Measurements from ENCODE around the gene GALNTL6. TPM values are rescaled to one million over a fixed set of nuclear protein-coding genes. Genes with fewer than 3 reads are reported as not detected.

Gene GALNTL6
- total and polyA plus RNA-seq, 2 experiments from 2014 or later = 0.38 to 0.40 TPM

DNA sequence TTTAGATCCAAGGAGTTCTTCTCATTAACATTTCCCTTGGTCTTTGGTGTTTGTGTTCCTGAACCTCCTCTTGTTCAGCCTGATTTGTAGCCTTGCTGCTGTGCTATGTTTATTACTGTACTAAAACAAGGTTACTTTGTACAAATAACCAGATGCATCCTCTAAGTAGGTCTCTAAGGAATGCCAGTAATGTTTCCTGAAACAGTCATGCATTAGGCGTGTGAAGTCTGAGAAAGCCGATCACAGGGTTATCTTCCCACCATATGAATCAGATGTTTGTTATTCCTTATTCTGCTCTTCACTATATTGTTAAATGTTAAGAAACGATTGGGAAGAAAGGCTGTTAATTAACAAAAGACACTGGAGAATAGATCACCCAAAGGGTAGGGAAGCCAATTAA, 66.9 kb downstream of the GALNTL6 start (continued):
- TF ChIP-seq, protein P1, sequence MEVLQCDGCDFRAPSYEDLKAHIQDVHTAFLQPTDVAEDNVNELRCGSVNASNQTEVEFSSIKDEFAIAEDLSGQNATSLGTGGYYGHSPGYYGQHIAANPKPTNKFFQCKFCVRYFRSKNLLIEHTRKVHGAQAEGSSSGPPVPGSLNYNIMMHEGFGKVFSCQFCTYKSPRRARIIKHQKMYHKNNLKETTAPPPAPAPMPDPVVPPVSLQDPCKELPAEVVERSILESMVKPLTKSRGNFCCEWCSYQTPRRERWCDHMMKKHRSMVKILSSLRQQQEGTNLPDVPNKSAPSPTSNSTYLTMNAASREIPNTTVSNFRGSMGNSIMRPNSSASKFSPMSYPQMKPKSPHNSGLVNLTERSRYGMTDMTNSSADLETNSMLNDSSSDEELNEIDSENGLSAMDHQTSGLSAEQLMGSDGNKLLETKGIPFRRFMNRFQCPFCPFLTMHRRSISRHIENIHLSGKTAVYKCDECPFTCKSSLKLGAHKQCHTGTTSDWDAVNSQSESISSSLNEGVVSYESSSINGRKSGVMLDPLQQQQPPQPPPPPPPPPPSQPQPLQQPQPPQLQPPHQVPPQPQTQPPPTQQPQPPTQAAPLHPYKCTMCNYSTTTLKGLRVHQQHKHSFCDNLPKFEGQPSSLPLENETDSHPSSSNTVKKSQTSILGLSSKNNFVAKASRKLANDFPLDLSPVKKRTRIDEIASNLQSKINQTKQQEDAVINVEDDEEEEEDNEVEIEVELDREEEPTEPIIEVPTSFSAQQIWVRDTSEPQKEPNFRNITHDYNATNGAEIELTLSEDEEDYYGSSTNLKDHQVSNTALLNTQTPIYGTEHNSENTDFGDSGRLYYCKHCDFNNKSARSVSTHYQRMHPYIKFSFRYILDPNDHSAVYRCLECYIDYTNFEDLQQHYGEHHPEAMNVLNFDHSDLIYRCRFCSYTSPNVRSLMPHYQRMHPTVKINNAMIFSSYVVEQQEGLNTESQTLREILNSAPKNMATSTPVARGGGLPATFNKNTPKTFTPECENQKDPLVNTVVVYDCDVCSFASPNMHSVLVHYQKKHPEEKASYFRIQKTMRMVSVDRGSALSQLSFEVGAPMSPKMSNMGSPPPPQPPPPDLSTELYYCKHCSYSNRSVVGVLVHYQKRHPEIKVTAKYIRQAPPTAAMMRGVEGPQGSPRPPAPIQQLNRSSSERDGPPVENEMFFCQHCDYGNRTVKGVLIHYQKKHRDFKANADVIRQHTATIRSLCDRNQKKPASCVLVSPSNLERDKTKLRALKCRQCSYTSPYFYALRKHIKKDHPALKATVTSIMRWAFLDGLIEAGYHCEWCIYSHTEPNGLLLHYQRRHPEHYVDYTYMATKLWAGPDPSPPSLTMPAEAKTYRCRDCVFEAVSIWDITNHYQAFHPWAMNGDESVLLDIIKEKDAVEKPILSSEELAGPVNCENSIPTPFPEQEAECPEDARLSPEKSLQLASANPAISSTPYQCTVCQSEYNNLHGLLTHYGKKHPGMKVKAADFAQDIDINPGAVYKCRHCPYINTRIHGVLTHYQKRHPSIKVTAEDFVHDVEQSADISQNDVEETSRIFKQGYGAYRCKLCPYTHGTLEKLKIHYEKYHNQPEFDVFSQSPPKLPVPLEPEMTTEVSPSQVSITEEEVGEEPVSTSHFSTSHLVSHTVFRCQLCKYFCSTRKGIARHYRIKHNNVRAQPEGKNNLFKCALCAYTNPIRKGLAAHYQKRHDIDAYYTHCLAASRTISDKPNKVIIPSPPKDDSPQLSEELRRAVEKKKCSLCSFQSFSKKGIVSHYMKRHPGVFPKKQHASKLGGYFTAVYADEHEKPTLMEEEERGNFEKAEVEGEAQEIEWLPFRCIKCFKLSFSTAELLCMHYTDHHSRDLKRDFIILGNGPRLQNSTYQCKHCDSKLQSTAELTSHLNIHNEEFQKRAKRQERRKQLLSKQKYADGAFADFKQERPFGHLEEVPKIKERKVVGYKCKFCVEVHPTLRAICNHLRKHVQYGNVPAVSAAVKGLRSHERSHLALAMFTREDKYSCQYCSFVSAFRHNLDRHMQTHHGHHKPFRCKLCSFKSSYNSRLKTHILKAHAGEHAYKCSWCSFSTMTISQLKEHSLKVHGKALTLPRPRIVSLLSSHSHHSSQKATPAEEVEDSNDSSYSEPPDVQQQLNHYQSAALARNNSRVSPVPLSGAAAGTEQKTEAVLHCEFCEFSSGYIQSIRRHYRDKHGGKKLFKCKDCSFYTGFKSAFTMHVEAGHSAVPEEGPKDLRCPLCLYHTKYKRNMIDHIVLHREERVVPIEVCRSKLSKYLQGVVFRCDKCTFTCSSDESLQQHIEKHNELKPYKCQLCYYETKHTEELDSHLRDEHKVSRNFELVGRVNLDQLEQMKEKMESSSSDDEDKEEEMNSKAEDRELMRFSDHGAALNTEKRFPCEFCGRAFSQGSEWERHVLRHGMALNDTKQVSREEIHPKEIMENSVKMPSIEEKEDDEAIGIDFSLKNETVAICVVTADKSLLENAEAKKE (CRISPR knock-in tag; IDR thresholded peaks at IDR 0.05) = no peak
- TF ChIP-seq, protein P2, sequence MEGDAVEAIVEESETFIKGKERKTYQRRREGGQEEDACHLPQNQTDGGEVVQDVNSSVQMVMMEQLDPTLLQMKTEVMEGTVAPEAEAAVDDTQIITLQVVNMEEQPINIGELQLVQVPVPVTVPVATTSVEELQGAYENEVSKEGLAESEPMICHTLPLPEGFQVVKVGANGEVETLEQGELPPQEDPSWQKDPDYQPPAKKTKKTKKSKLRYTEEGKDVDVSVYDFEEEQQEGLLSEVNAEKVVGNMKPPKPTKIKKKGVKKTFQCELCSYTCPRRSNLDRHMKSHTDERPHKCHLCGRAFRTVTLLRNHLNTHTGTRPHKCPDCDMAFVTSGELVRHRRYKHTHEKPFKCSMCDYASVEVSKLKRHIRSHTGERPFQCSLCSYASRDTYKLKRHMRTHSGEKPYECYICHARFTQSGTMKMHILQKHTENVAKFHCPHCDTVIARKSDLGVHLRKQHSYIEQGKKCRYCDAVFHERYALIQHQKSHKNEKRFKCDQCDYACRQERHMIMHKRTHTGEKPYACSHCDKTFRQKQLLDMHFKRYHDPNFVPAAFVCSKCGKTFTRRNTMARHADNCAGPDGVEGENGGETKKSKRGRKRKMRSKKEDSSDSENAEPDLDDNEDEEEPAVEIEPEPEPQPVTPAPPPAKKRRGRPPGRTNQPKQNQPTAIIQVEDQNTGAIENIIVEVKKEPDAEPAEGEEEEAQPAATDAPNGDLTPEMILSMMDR (conservative IDR thresholded peaks at IDR 0.05; ENCODE audit: low read depth in 2 of 2) = no peak
- TF ChIP-seq, protein P3, sequence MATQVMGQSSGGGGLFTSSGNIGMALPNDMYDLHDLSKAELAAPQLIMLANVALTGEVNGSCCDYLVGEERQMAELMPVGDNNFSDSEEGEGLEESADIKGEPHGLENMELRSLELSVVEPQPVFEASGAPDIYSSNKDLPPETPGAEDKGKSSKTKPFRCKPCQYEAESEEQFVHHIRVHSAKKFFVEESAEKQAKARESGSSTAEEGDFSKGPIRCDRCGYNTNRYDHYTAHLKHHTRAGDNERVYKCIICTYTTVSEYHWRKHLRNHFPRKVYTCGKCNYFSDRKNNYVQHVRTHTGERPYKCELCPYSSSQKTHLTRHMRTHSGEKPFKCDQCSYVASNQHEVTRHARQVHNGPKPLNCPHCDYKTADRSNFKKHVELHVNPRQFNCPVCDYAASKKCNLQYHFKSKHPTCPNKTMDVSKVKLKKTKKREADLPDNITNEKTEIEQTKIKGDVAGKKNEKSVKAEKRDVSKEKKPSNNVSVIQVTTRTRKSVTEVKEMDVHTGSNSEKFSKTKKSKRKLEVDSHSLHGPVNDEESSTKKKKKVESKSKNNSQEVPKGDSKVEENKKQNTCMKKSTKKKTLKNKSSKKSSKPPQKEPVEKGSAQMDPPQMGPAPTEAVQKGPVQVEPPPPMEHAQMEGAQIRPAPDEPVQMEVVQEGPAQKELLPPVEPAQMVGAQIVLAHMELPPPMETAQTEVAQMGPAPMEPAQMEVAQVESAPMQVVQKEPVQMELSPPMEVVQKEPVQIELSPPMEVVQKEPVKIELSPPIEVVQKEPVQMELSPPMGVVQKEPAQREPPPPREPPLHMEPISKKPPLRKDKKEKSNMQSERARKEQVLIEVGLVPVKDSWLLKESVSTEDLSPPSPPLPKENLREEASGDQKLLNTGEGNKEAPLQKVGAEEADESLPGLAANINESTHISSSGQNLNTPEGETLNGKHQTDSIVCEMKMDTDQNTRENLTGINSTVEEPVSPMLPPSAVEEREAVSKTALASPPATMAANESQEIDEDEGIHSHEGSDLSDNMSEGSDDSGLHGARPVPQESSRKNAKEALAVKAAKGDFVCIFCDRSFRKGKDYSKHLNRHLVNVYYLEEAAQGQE (IDR thresholded peaks at IDR 0.05; ENCODE audit: unreplicated experiment) = no peak
- no peak for TF ChIP-seq JUNB (IDR thresholded peaks at IDR 0.05; ENCODE audit: unreplicated experiment)
- no peak for TF ChIP-seq EZH2phosphoT487 (IDR thresholded peaks at IDR 0.05; ENCODE audit: unreplicated experiment)
- no peak for TF ChIP-seq EZH2 (IDR thresholded peaks at IDR 0.05; ENCODE audit: low read depth, unreplicated experiment)
